ENCODE results near the gene EPOP.

EPOP gene

GRCh38 chr17:38705803-38706504 is 31.2 kb upstream of the EPOP start:
- DNase-seq, result peak; percentile 32

DNA sequence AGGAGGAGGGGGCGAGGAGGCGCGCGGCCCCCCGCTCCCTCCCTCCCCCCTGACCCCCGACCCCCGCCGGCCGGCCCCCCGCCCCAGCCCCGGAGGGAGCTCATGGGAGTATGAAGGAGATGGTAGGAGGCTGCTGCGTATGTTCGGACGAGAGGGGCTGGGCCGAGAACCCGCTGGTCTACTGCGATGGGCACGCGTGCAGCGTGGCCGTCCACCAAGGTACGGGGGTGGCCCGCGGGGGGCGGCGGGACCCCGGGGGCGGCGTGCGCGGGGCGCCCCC is 30.7 kb upstream of the EPOP start:
- no peak for DNase-seq

DNA sequence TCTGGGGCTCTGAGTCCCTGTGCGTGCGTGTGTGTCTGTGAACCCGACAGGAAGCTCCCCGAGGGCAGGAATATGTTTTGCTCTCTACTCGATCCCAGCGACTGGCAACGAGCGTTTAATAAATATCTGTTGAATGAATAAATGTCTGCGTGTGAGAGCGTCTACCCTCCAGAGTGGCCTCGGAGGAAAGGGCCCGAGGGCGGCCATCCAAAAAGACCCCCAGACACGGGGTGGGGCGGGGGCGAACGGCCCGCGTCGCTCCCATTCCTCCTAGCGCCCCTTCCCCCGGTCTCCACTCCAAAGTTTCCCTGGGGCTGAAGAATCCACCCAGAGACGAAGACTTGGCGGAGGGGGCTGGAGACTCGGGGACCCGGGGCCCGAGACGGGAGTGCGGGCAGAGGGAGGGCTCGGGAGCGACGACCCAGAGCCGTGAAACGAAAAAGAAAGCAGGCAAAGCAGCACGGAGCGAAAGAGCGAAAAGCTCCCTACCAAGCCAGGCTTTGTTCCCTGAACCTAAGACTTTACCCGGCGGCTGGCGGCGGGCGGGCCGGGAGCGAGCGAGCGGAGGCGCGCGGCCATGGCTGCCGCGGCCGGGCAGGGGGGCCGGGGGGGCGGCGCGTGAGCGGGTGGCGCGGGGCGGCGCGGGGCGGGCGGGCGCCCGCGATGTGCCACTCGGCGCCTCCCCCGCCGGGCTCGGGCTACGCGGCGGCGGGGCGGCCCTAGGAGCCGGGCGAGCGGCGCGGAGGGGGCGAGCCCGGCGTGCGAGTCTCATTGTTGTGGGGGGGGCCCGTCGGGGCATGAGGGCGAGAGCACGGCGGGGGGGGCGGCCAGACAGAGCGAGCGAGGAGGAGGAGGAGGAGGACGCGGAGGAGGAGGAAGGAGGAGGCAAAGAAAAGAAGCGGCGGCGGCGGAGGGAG is 30.1 kb upstream of the EPOP start, which contains the start of gene MLLT6:
Gene MLLT6 (plus strand): TSS at position 668 of the 917 bp plus-strand sequence. CDS start 360 bp downstream, outside the sequence.
- DNase-seq, result peak; percentile 85

DNA sequence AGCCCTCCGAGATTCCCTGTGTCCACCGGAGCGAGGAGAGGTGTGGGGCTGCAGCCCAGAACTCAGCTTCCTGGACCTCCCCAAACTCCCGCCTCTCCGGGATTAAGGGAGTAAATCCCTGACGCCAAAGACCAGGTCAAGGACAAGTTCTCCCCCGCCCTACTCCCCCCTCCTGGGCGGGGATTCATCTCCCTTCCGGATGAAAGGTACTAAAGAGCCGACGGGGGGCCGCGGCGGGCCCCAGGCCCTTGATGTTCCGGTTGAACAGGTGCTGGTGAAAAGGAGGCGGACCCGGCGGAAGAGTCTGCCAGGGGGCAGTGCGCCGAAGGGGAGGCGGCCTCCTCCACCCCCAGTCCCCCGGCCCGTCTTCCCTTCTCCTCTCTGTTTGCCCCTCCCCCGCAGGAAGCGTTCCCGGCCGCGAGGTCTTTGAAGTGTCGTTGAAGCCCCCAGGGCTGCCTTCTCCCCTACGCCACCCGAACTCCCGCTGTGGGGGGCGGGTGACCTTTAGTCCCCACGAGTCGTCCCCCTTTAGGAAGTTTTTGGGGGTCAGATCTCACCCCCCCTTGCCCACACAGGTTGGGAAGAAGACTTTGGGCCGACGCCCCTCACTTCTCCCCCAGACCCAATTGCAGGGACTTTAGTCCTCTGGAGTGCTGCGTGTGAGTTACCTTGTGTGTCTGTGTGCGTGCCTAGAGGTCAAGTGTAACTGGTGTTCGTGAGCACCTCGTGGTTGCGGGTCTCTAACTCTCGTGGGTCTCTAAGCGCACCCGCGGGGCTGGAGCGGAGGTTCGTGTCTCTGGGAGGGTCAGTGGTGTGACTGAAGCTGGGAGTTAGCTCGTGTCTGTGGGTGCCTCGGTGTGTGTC is 29.2 kb upstream of the EPOP start:
- peak; percentile 89 for DNase-seq

- no peak for DNase-seq
Measured at GRCh38 chr17:38702916-38703741, 28.4 kb upstream of the EPOP start.

GRCh38 chr17:38702166-38702915 is 27.6 kb upstream of the EPOP start:
- DNase-seq, result peak; percentile 85

GRCh38 chr17:38701504-38702165 is 26.9 kb upstream of the EPOP start:
- DNase-seq, result peak; percentile 45

GRCh38 chr17:38698760-38699159 is 24.0 kb upstream of the EPOP start:
- no peak for DNase-seq

- no peak for DNase-seq
Measured at GRCh38 chr17:38697061-38697820, 22.5 kb upstream of the EPOP start.

DNA sequence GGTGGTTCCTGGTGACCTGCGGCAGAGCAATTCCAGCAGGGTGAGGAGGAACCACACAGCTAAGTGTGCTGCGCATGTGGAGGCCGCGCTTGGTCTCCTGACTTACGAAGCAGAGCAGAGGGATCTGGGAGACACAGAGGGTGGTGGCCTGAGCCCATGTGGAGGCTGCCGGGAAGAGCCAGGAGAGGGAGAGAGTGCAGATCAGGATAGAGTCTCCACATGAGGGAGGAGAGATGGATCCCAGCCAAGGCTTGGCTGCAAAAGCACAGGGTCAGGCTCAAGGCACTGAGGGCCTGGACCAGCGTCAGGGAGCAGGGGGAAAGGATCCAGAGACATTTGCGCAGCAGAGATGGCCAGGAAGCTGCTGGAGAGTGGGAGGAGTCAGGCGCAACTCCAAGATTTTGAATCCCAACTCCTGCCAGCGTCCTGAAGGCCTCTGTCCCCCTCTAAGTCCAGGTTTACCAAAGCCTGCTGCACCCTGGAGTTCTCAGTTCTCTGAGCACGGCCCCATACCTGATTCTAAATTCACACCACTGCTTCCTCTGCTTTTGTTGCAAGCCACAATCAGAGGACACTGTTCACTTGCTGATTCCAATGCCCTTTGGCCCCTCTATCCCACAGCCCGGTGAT is 19.1 kb upstream of the EPOP start:
- DNase-seq, result no peak

GRCh38 chr17:38691154-38691553 is 16.4 kb upstream of the EPOP start:
- DNase-seq, result no peak

GRCh38 chr17:38690386-38690785 is 15.6 kb upstream of the EPOP start:
- no peak for DNase-seq

- DNase-seq, result no peak
Measured at GRCh38 chr17:38687286-38687685, 12.5 kb upstream of the EPOP start.

GRCh38 chr17:38685491-38685890 is 10.7 kb upstream of the EPOP start:
- DNase-seq, result no peak

GRCh38 chr17:38681096-38681495 is 6.3 kb upstream of the EPOP start:
- DNase-seq, result no peak

DNA sequence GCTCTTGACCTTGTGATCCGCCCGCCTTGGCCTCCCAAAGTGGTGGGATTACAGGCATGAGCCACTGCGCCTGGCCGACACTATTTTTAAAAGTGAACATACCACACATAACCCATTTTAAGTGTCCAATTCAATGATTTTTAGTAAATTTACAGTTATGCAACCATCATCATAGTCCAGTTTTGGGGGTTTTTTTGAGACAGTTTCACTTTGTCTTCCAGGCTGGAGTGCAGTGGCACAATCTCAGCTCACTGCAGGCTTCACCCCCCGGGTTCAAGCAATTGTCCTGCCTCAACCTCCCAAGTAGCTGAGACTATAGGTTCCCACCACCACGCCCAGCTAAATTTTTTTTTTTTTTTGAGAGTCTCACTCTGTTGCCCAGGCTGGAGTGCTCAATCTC is 3.1 kb upstream of the EPOP start:
- DNase-seq, result no peak

GRCh38 chr17:38676706-38677504 is 2.1 kb upstream of the EPOP start:
- peak; percentile 77 for DNase-seq

DNA sequence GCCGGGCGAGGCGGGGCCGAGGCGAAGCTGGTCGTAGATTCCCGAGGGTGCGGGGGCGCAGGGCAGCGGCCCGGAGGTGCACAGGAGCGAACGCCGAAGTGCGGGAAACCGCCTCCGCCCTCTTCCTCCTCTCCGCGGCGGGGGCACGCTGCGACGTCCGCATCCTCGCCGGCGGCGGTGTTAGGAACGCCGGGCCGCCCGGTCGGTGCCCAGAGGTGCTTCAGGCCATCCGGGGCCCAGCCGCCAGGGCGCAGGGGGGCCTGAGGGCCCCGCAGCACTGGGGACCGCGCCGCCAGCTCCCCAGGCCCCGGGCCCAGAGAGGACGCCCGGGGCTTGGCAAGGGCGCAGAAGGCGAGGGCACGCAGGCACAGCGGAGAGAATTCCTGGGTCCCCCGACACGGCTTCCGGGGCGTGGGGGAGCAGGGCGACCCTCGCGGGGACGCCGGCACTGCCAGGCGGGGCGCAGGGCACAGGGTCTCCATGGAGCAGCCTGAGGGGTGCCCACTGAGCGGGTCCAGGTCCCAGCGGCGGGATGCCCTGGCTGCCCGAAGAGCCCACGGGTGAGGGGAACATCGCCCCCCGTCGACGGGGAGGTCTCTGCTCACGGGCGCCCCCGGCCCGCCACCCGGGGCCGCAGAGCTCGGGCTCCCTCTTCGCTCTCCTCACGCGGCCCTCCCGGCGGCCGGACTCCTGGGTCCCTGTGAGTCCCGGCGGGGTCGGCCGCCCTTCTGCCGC is 576 bp downstream of the EPOP start:
- peak; percentile 21 for DNase-seq

All from NCI-H345 (cell line).